Esophagus muscularis mucosa (tissue), 4 donors: ENCODE measurements around the gene PLEKHG1.

Source experiments
- CTCF ChIP-seq, 3 experiments: fragments of 200-600 bp in 2 of 3; fragments of 450-650 bp in 1 of 3; sonication (generic) in 2 of 3; IDR thresholded peaks; one replicate each; pipeline ENCODE4 v1.5.1; 2017 to 2019; ENCODE audit warnings: antibody characterized with exemption in 3 of 3, mild to moderate bottlenecking in 2 of 3, moderate library complexity in 1 of 3
- EP300 ChIP-seq: sonication (generic); formaldehyde crosslinking; IDR thresholded peaks from one replicate; pipeline ENCODE4 v1.6.1; 2017; ENCODE audit warnings: antibody characterized with exemption
- POLR2A ChIP-seq: fragments of 450-650 bp; IDR thresholded peaks from one replicate; pipeline ENCODE4 v1.6.1; 2017; ENCODE audit warnings: antibody characterized with exemption, moderate library complexity, mild to moderate bottlenecking, low read depth

- TF ChIP-seq CTCF (IDR thresholded peaks at IDR 0.05) (no peak), POLR2A (no peak), EP300 (no peak)
Observed at GRCh38 chr6:150647051-150647450, 47.4 kb downstream of the PLEKHG1 start.
